IPS DF 6.9 (cell line): ENCODE results near the gene CRAMP1.
"Not testable (repeated sequence)": the region's sequence is repeated elsewhere in the genome, so short reads cannot be mapped to it uniquely, and the experiment has no call there.

Source experiments
- DNase-seq: peaks from one replicate; pipeline ENCODE4 v3.0.0-alpha.2; 2013; ENCODE audit warnings: low read depth, low spot score
- H3K27ac ChIP-seq: one replicate; pipeline ENCODE4 v1.5.1; 2013; ENCODE audit warnings: low read length, control low read depth
- H3K27me3 ChIP-seq: 2 replicates; pipeline ENCODE4 v1.6.1; 2013; ENCODE audit warnings: mild to moderate bottlenecking, low read length; ENCODE audit not compliant: control insufficient read depth, insufficient read depth
- H3K36me3 ChIP-seq: 2 replicates; pipeline ENCODE4 v1.6.1; 2013; ENCODE audit warnings: low read length; ENCODE audit not compliant: control insufficient read depth, insufficient read depth
- H3K4me1 ChIP-seq: 2 replicates; pipeline ENCODE4 v1.6.1; 2013; ENCODE audit warnings: low read length; ENCODE audit not compliant: control insufficient read depth, insufficient read depth
- H3K4me3 ChIP-seq: 2 replicates; pipeline ENCODE4 v1.5.1; 2013; ENCODE audit warnings: mild to moderate bottlenecking, low read length
- H3K9me3 ChIP-seq: 2 replicates; pipeline ENCODE4 v1.6.1; 2013; ENCODE audit warnings: low read length, inconsistent platforms; ENCODE audit not compliant: control insufficient read depth, insufficient read depth
- WGBS: extraction: QIAGEN DNeasy Blood & Tissue Kit; methylation state at CpG from one replicate; pipeline ENCODE4 v1.1.7; 2013; ENCODE audit warnings: mixed read lengths, missing lambda C conversion rate; ENCODE audit not compliant: insufficient read length, insufficient coverage; 5-methylcytosine and 5-hydroxymethylcytosine counted together

Gene CRAMP1

DNA sequence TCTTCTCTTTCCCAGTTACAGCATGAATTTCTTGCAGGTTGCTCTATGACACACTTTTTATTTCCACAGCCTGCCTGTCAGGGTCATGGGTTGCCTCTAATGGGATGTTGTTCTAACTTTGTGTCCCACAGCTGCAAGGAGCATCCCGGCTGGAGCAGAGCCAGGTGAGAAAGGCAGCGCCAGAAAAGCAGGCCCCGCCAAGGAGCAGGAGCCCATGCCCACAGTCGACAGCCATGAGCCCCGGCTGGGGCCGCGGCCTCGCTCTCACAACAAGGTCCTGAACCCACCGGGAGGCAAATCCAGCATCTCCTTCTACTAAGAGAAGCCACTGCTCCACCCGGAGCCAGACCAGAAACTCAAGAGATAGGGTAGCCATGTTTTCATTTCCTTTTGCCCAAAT, 86.5 kb downstream of the CRAMP1 start:
- Histone ChIP-seq H3K27ac (no peak overlapping the region), H3K36me3 (peaks cover 33% of the 10 kb centered on the region), H3K4me1 (no peaks in the 10 kb centered on the region), H3K4me3 (no peak overlapping the region), H3K27me3 (no peaks in the 10 kb centered on the region), H3K9me3 (no peaks in the 10 kb centered on the region)
- DNase-seq = no peak
- WGBS = no CpG with 5 or more reads among the region's 10 CpGs

- no peak overlapping the region for H3K4me3 ChIP-seq
- H3K27me3 ChIP-seq = no peaks in the 10 kb centered on the region
- DNase-seq = no peak
- no CpG with 5 or more reads among the region's 3 CpGs for WGBS
- peaks cover 33% of the 10 kb centered on the region for H3K36me3 ChIP-seq
- H3K27ac ChIP-seq = no peak overlapping the region
- H3K4me1 ChIP-seq = no peaks in the 10 kb centered on the region
- no peaks in the 10 kb centered on the region for H3K9me3 ChIP-seq
Measured at GRCh38 chr16:1700246-1700645, 88.1 kb downstream of the CRAMP1 start.

DNA sequence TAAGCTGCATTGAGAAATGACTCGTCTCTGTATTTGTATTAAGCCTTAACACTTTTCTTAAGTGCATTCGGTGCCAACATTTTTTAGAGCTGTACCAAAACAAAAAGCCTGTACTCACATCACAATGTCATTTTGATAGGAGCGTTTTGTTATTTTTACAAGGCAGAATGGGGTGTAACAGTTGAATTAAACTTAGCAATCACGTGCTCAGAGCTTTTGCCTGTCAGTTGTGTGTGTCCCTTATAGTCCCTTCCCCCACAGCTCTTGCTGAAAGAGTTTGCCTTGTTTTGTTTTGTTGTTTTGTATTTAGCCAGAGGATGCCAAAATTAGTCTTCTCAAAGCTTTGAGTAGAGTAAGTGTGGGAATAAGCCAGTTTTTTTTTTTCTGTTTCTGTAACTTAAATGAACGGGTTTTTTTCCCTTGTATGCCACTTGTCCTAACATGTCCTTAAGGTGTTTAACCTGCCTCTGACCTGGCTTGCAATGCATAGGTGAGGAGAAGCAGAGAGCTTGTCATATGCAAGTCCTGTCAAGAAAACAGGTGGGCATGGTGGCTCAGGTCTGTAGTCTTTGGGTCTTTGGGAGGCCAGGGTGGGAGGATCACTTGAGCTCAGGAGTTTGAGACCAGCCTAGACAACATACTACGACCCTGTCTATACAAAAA, 89.2 kb downstream of the CRAMP1 start:
- H3K27ac ChIP-seq = no peak overlapping the region
- no peaks in the 10 kb centered on the region for H3K4me1 ChIP-seq
- H3K9me3 ChIP-seq = no peaks in the 10 kb centered on the region
- DNase-seq = no peak
- no peaks in the 10 kb centered on the region for H3K27me3 ChIP-seq
- peaks cover 33% of the 10 kb centered on the region for H3K36me3 ChIP-seq
- no CpG with 5 or more reads among the region's 6 CpGs for WGBS
- H3K4me3 ChIP-seq = no peak overlapping the region

GRCh38 chr16:1705324-1705687, 93.1 kb downstream of the CRAMP1 start:
- peak overlapping the region; percentile 81; the same call in 1 of the 2 replicates for H3K4me3 ChIP-seq
- peaks cover 13% of the 10 kb centered on the region; the same call in 1 of the 2 replicates for H3K36me3 ChIP-seq
- not testable (repeated sequence) for H3K27ac ChIP-seq, H3K27me3 ChIP-seq, H3K4me1 ChIP-seq, H3K9me3 ChIP-seq, DNase-seq
- WGBS = no CpG with 5 or more reads among the region's 16 CpGs

DNA sequence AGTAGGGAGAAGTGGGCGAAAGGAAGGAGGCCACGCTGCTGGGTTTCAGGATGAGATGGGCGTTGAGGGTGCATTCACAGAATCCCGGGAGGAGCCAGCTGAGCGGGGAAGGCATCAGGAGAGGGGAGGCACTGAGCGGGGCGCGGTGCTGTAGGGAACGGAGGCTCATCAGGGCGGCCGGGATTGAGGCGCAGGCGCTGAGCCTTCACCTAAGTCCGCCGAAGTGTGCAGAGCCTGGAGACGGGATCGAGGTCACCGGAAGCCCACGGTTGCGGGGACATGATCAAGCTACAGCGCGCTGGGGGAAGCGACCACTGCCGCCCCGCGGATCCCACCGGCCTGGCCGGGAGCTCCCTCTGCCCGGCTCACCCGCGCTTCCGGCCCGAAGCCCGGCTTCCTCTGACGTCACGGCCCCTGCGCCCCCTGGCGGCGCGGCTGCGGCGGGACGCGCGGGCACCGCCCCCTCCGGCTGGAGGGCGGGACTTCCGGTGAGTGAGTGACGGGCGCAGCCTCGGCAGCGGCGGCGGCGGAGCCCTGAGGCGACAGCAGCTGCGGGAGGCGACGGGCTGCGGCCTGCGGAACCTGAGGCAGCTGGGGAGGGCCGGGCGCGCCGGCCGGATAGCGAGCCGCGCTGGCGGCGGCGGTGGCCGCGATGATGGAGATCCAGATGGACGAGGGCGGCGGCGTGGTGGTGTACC, 93.7 kb downstream of the CRAMP1 start, which contains the start of gene MAPK8IP3:
Gene MAPK8IP3 (plus strand): TSS at position 508 of the 698 bp plus-strand sequence. CDS start 145 bp downstream, at position 653.
- Histone ChIP-seq H3K36me3 (peaks cover 8% of the 10 kb centered on the region; the same call in 1 of the 2 replicates), H3K27ac (no peak within 1 kb of the TSS), H3K9me3 (no peaks in the 10 kb centered on the region), H3K4me3 (peak within 1 kb of the TSS; percentile 81), H3K4me1 (peaks cover 2% of the 10 kb centered on the region; the same call in 1 of the 2 replicates), H3K27me3 (no peaks in the 10 kb centered on the region)
- no CpG with 5 or more reads among the region's 79 CpGs for WGBS
- DNase-seq = peak; percentile 47

- H3K36me3 ChIP-seq = peaks cover 6% of the 10 kb centered on the region; the same call in 1 of the 2 replicates
- no peaks in the 10 kb centered on the region for H3K27me3 ChIP-seq
- H3K9me3 ChIP-seq = no peaks in the 10 kb centered on the region
- H3K4me1 ChIP-seq = peaks cover 2% of the 10 kb centered on the region; the same call in 1 of the 2 replicates
- no peak for DNase-seq
- peak overlapping the region; percentile 81 for H3K4me3 ChIP-seq
- no CpG with 5 or more reads among the region's 62 CpGs for WGBS
- H3K27ac ChIP-seq = no peak overlapping the region
Measured at GRCh38 chr16:1706386-1707192, 94.4 kb downstream of the CRAMP1 start.

GRCh38 chr16:1707193-1707790, 95.1 kb downstream of the CRAMP1 start:
- no peaks in the 10 kb centered on the region for H3K27me3 ChIP-seq
- no peak for DNase-seq
- H3K36me3 ChIP-seq = peaks cover 3% of the 10 kb centered on the region; the same call in 1 of the 2 replicates
- no peaks in the 10 kb centered on the region for H3K9me3 ChIP-seq
- H3K4me3 ChIP-seq = peak overlapping the region; percentile 81; the same call in 1 of the 2 replicates
- WGBS = no CpG with 5 or more reads among the region's 16 CpGs
- H3K4me1 ChIP-seq = peaks cover 2% of the 10 kb centered on the region; the same call in 1 of the 2 replicates
- H3K27ac ChIP-seq = no peak overlapping the region

- DNase-seq = no peak
- Histone ChIP-seq H3K36me3 (no peaks in the 10 kb centered on the region), H3K27me3 (no peaks in the 10 kb centered on the region), H3K9me3 (no peaks in the 10 kb centered on the region), H3K4me1 (peaks cover 4% of the 10 kb centered on the region; the same call in 1 of the 2 replicates), H3K27ac (no peak overlapping the region), H3K4me3 (no peak overlapping the region)
- WGBS = no CpG with 5 or more reads among the region's 18 CpGs
Measured at GRCh38 chr16:1708083-1708767, 96.1 kb downstream of the CRAMP1 start.

GRCh38 chr16:1708768-1709180, 96.6 kb downstream of the CRAMP1 start:
- Histone ChIP-seq H3K27ac (no peak overlapping the region), H3K36me3 (no peaks in the 10 kb centered on the region), H3K9me3 (no peaks in the 10 kb centered on the region), H3K27me3 (no peaks in the 10 kb centered on the region), H3K4me3 (no peak overlapping the region), H3K4me1 (peaks cover 5% of the 10 kb centered on the region)
- DNase-seq = no peak
- WGBS = no CpG with 5 or more reads among the region's 13 CpGs
